ENCODE results near the gene SLFNL1.

The SLFNL1 gene

GRCh38 chr1:41020654-41021053 is 871 bp downstream of the SLFNL1 start:
- DNase-seq (ENCODE audit: low read depth): no peak
- no peak for TF ChIP-seq CTCF (IDR thresholded peaks at IDR 0.05; ENCODE audit: insufficient read depth, low read depth, low read length, missing control alignments)
- no peak overlapping the region for H3K4me3 ChIP-seq (ENCODE audit: low read depth, low read length)

DNA sequence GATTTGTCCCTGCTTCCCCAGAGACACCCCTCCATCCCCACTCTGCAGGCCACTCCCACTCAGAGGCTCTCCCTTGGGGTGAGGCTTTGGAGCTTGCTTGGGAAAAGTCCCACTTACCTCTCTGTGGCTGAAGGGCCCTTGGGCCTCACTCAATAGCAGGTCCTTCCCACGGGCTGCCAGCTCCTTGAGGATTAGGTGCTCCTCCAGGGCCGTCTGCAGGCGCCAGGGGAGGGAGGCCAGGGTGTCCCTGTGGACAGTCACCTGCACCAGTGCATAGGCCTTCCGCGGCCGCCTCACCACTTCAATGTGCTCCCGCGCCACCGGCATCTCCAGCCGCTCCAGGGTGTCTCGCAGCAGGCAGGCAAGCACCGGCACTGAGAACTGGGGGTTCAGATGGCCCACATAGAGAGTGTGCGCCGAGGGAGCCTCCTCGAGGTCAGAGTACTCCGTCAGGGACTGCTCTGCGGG is 1.4 kb downstream of the SLFNL1 start:
- TF ChIP-seq CTCF (IDR thresholded peaks at IDR 0.05; ENCODE audit: insufficient read depth, low read depth, low read length, missing control alignments): no peak
- H3K4me3 ChIP-seq (ENCODE audit: low read depth, low read length): no peak overlapping the region
- DNase-seq (ENCODE audit: low read depth): no peak

- no peak overlapping the region for H3K4me3 ChIP-seq (ENCODE audit: low read depth, low read length)
- no peak for DNase-seq (ENCODE audit: low read depth)
- no peak for TF ChIP-seq CTCF (IDR thresholded peaks at IDR 0.05; ENCODE audit: insufficient read depth, low read depth, low read length, missing control alignments)
Observed at GRCh38 chr1:41019353-41019745, 2.2 kb downstream of the SLFNL1 start.

DNA sequence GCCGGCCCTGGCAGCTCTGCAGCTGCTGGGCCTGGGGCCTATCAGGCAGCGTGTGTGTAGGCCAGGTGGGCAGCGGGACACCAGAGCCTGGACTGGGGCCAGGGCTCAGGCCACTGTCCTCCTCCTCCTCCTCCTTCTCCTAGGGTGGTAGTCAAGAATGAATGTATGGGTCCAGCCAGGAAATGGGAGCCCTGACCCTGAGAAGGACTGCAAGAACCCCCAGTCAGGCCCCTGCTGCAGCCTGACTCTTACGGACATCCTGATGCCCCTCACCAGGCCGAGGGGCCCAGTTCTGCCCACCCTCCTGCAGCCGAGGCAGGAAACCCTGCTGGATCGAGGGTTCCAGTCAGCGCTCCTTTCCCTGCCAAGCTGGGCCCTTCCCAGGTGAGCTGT is 3.5 kb downstream of the SLFNL1 start:
- no peak for TF ChIP-seq CTCF (IDR thresholded peaks at IDR 0.05; ENCODE audit: insufficient read depth, low read depth, low read length, missing control alignments)
- no peak overlapping the region for H3K4me3 ChIP-seq (ENCODE audit: low read depth, low read length)
- no peak for DNase-seq (ENCODE audit: low read depth)

DNA sequence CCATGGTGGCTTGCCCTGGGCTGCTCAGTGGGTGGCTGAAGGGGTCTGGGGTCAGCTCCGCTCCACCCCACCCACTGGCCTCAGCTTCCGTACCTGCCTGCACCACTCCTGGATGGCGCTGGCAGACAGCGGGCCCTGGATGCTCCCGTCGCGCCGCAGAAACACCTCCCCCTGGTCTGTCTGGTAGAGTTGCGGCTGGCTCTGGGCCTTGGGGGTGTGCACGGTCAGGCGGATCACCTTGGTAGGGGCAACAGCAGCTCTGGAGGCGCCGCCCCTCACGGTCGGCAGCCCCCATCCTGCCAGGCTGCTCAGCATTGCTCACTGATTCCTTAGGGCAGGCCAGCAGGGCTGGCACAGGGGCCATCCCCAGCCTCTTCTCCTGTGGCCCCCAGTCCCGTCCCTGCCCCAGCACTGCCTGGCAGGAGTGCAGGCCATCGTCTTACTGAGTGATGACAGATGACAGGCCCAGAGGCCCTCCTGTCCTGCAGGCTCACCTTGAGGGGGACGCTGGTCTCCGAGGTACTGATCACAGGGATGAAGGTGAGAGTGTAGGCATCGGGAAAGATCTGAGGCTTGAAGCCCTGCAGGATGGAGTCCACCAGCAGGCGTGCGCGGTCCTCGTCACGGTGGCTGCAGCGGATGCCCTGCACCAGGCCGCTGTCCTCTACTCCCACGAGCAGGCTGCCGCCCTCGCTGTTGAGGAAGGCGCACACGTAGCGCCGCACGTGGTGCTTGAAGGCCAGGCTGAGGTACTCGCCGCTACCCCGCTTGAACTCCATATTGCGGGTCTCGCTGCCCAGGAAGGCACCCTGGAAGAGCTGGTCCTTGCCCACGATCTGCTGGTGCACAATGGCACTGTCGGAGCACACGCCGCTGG is 4.1 kb downstream of the SLFNL1 start:
- no peak for DNase-seq (ENCODE audit: low read depth)
- TF ChIP-seq CTCF (IDR thresholded peaks at IDR 0.05; ENCODE audit: insufficient read depth, low read depth, low read length, missing control alignments): no peak
- H3K4me3 ChIP-seq (ENCODE audit: low read depth, low read length): no peak overlapping the region

- TF ChIP-seq CTCF (IDR thresholded peaks at IDR 0.05; ENCODE audit: insufficient read depth, low read depth, low read length, missing control alignments): no peak
- no peak overlapping the region for H3K4me3 ChIP-seq (ENCODE audit: low read depth, low read length)
- DNase-seq (ENCODE audit: low read depth): no peak
Observed at GRCh38 chr1:41015897-41016470, 5.5 kb downstream of the SLFNL1 start.

Data from GM12865 (cell line).